IMR-90 (cell line): ENCODE measurements around the gene GPATCH2. TPM values are rescaled to one million over a fixed set of nuclear protein-coding genes. Genes with fewer than 3 reads are reported as not detected.

Experiments used
- ATAC-seq: fragments of 200-7000 bp; cut with Tn5 transposase; 2 replicates; pipeline ENCODE4 v1.9.1; 2020; ENCODE audit warnings: low read depth, mild to moderate bottlenecking, moderate library complexity
- BruUV-seq: library from RNA; stranded (reverse); fragments of 400-500 nt; replicated peaks from 2 replicates; lab custom pipeline; 2021; lab: Mats Ljungman, UMichigan
- CTCF ChIA-PET: fragments of 300-600 bp; formaldehyde crosslinking; extraction: SDS; loops from one replicate; lab custom pipeline; 2021; ENCODE audit warnings: antibody characterized with exemption; lab: Yijun Ruan, JAX
- POLR2A ChIA-PET: fragments of 300-600 bp; sonication (Branson Sonifier 250); formaldehyde crosslinking; loops from one replicate; lab custom pipeline; 2022; ENCODE audit warnings: antibody characterized with exemption; ENCODE audit not compliant: unreplicated experiment; lab: Charles Lee
- DNase-seq: peaks from one replicate; pipeline ENCODE4 v3.0.0; 2013
- H2AFZ ChIP-seq: replicated peaks from 2 replicates; pipeline ENCODE3; 2013; ENCODE audit warnings: low read length, mild to moderate bottlenecking; ENCODE audit not compliant: poor library complexity
- H2AK5ac ChIP-seq: 2 replicates; pipeline ENCODE4 v1.6.1; 2013; ENCODE audit warnings: low read depth, low read length, inconsistent platforms
- H2AK9ac ChIP-seq: replicated peaks from 2 replicates; pipeline ENCODE3; 2013; ENCODE audit warnings: mild to moderate bottlenecking, low read depth, low read length, moderate library complexity; ENCODE audit not compliant: poor library complexity
- H2BK120ac ChIP-seq: 2 replicates; pipeline ENCODE4 v1.6.1; 2013; ENCODE audit warnings: low read depth, low read length, inconsistent platforms
- H2BK15ac ChIP-seq: 3 replicates; pipeline ENCODE4 v1.6.1; 2013; ENCODE audit warnings: low read depth, low read length, inconsistent platforms
- H2BK20ac ChIP-seq: 2 replicates; pipeline ENCODE4 v1.6.1; 2013; ENCODE audit warnings: low read depth, mild to moderate bottlenecking, inconsistent platforms, low read length, moderate library complexity
- H2BK5ac ChIP-seq: 2 replicates; pipeline ENCODE4 v1.6.1; 2013; ENCODE audit warnings: mild to moderate bottlenecking, low read depth, low read length, inconsistent platforms; ENCODE audit not compliant: poor library complexity, severe bottlenecking
- H3K14ac ChIP-seq: replicated peaks from 2 replicates; pipeline ENCODE4 v1.6.1; 2013; ENCODE audit warnings: low read depth, low read length, inconsistent platforms
- H3K18ac ChIP-seq: 2 replicates; pipeline ENCODE4 v1.6.1; 2013; ENCODE audit warnings: low read depth, low read length, control low read depth
- H3K23ac ChIP-seq: 2 replicates; pipeline ENCODE4 v1.6.1; 2013; ENCODE audit warnings: low read depth, low read length, inconsistent platforms
- H3K27ac ChIP-seq: 2 replicates; pipeline ENCODE4 v1.5.1; 2013; ENCODE audit warnings: mild to moderate bottlenecking, control low read depth, low read length; ENCODE audit not compliant: insufficient read depth
- H3K27me3 ChIP-seq: 2 replicates; pipeline ENCODE4 v1.6.1; 2013; ENCODE audit warnings: low read length; ENCODE audit not compliant: control insufficient read depth, insufficient read depth
- H3K36me3 ChIP-seq: 2 replicates; pipeline ENCODE4 v1.6.1; 2013; ENCODE audit warnings: low read length, mixed read lengths; ENCODE audit not compliant: control insufficient read depth, insufficient read depth
- H3K4ac ChIP-seq: 2 replicates; pipeline ENCODE4 v1.6.1; 2013; ENCODE audit warnings: low read depth, low read length, inconsistent platforms
- H3K4me1 ChIP-seq: 2 replicates; pipeline ENCODE4 v1.6.1; 2013; ENCODE audit warnings: low read length, mixed read lengths; ENCODE audit not compliant: control insufficient read depth, insufficient read depth
- H3K4me2 ChIP-seq: 2 replicates; pipeline ENCODE4 v1.6.1; 2013; ENCODE audit warnings: low read depth, mild to moderate bottlenecking, control low read depth, low read length, moderate library complexity
- H3K4me3 ChIP-seq: 2 replicates; pipeline ENCODE4 v1.5.1; 2013; ENCODE audit warnings: low read depth, mild to moderate bottlenecking, control low read depth, low read length, moderate library complexity; ENCODE audit not compliant: insufficient read depth
- H3K56ac ChIP-seq: 2 replicates; pipeline ENCODE4 v1.6.1; 2013; ENCODE audit warnings: low read length, inconsistent platforms; ENCODE audit not compliant: insufficient read depth; ENCODE audit errors: extremely low read depth
- H3K79me1 ChIP-seq, 2 experiments: 2 replicates each; pipeline ENCODE4 v1.6.1; 2013; ENCODE audit warnings: low read length in 2 of 2, inconsistent platforms in 1 of 2, low read depth in 1 of 2
- H3K9ac ChIP-seq: 2 replicates; pipeline ENCODE4 v1.6.1; 2013; ENCODE audit warnings: low read depth, low read length, control low read depth
- H3K9me1 ChIP-seq: 2 replicates; pipeline ENCODE4 v1.6.1; 2013; ENCODE audit warnings: low read length, inconsistent platforms; ENCODE audit not compliant: insufficient read depth
- H3K9me3 ChIP-seq: 2 replicates; pipeline ENCODE4 v1.6.1; 2013; ENCODE audit warnings: low read length; ENCODE audit not compliant: control insufficient read depth, insufficient read depth
- H4K20me1 ChIP-seq: 2 replicates; pipeline ENCODE4 v1.6.1; 2013; ENCODE audit warnings: low read length, inconsistent platforms; ENCODE audit not compliant: insufficient read depth
- H4K5ac ChIP-seq: 2 replicates; pipeline ENCODE4 v1.6.1; 2013; ENCODE audit warnings: mild to moderate bottlenecking, low read depth, low read length, control low read depth
- H4K8ac ChIP-seq, 2 experiments: 2 replicates each; pipeline ENCODE4 v1.6.1; 2013; ENCODE audit warnings: low read depth in 2 of 2, low read length in 2 of 2, control low read depth in 1 of 2, inconsistent platforms in 1 of 2
- H4K91ac ChIP-seq: 2 replicates; pipeline ENCODE4 v1.6.1; 2013; ENCODE audit warnings: low read depth, low read length, inconsistent platforms; ENCODE audit not compliant: insufficient read depth
- RCOR1 ChIP-seq: IDR thresholded peaks from 2 replicates; pipeline ENCODE4 v1.6.1; 2012; ENCODE audit warnings: mild to moderate bottlenecking, low read length, improper control_type of control experiment; ENCODE audit not compliant: insufficient replicate concordance
- WGBS, 2 experiments: methylation state at CpG; one replicate each; pipeline versions ENCODE4 v1.1.5 to v1.1.7; 2013; ENCODE audit warnings: missing lambda C conversion rate in 2 of 2; ENCODE audit not compliant: insufficient read length in 1 of 2; ENCODE audit errors: extremely low coverage in 2 of 2; 5-methylcytosine and 5-hydroxymethylcytosine counted together
- dilution Hi-C: fragments of 300-500 bp; cut with HindIII; formaldehyde crosslinking; loops from one replicate; pipeline ENCODE4 v1.14.3; 2018; ENCODE audit warnings: low sequenced_read_pairs; ENCODE audit not compliant: unreplicated experiment
- in situ Hi-C: fragments of 300-500 bp; cut with MboI; formaldehyde crosslinking; loops from 3 replicates; pipeline ENCODE4 v1.14.3; 2019; ENCODE audit warnings: low sequenced_read_pairs, inconsistent platforms, mixed read lengths
- intact Hi-C: fragments of 100-400 bp; cut with micrococcal nuclease; formaldehyde crosslinking; loops from 2 replicates; pipeline ENCODE4 v1.10.0; 2022
- polyA plus RNA-seq, 3 experiments: library from polyadenylated mRNA; depleted of rRNA; stranded (reverse); fragments of >200 nt; gene quantifications; 2 replicates each; pipeline ENCODE4 v1.2.3, GENCODE V29; 2012; ENCODE audit warnings: low replicate concordance in 1 of 3
- total RNA-seq: library from RNA; depleted of rRNA; stranded (reverse); fragments of >200 nt; gene quantifications from 2 replicates; pipeline ENCODE4 v1.2.3, GENCODE V29; 2012

GPATCH2 gene
- total and polyA plus RNA-seq, 2 of the 4 experiments (the other 2 are of a cell fraction) = 4.7 to 11.8 TPM

GRCh38 chr1:217554849-217555248, 76.0 kb downstream of the GPATCH2 start:
- H3K27ac ChIP-seq = no peak overlapping the region
- no peak overlapping the region for H3K14ac ChIP-seq
- H3K9ac ChIP-seq = no peak overlapping the region
- no peak overlapping the region for H3K56ac ChIP-seq
- no peak overlapping the region for H2AK5ac ChIP-seq
- no peak overlapping the region for H2BK120ac ChIP-seq
- in situ Hi-C loops = no loop called here
- H4K91ac ChIP-seq = no peak overlapping the region
- no TSS peak for BruUV-seq
- no peak overlapping the region for H2BK5ac ChIP-seq
- no peak overlapping the region for H3K18ac ChIP-seq
- H4K5ac ChIP-seq = no peak overlapping the region
- no peaks in the 10 kb centered on the region for H3K9me3 ChIP-seq
- POLR2A ChIA-PET = no interaction called here
- H4K20me1 ChIP-seq = no peaks in the 10 kb centered on the region
- H2AK9ac ChIP-seq = no peak overlapping the region
- no peak overlapping the region for H4K8ac ChIP-seq
- no peak overlapping the region for H3K4me2 ChIP-seq
- no peak overlapping the region for H3K4me3 ChIP-seq
- H2BK15ac ChIP-seq = no peak overlapping the region
- DNase-seq (no peak), ATAC-seq (no peak)
- no peaks in the 10 kb centered on the region for H3K27me3 ChIP-seq
- H3K79me1 ChIP-seq = peaks cover 5 to 6% of the 10 kb centered on the region in 2 experiments; a peak in 2 of 4 replicates
- H2BK20ac ChIP-seq = no peak overlapping the region
- intact Hi-C loops = no loop called here
- no peak overlapping the region for H3K4ac ChIP-seq
- H3K23ac ChIP-seq = no peak overlapping the region
- H3K4me1 ChIP-seq = no peaks in the 10 kb centered on the region
- no peak for TF ChIP-seq RCOR1
- H2AFZ ChIP-seq = no peak overlapping the region
- no peaks in the 10 kb centered on the region for H3K36me3 ChIP-seq
- peaks cover 3% of the 10 kb centered on the region; the same call in 1 of the 2 replicates for H3K9me1 ChIP-seq
- WGBS, 2 experiments = no CpG with 5 or more reads among the region's 1 CpG
- dilution Hi-C loops = no loop called here
- CTCF ChIA-PET = no interaction called here
